ENCODE data around the gene PCDHB1.

Gene PCDHB1, protein sequence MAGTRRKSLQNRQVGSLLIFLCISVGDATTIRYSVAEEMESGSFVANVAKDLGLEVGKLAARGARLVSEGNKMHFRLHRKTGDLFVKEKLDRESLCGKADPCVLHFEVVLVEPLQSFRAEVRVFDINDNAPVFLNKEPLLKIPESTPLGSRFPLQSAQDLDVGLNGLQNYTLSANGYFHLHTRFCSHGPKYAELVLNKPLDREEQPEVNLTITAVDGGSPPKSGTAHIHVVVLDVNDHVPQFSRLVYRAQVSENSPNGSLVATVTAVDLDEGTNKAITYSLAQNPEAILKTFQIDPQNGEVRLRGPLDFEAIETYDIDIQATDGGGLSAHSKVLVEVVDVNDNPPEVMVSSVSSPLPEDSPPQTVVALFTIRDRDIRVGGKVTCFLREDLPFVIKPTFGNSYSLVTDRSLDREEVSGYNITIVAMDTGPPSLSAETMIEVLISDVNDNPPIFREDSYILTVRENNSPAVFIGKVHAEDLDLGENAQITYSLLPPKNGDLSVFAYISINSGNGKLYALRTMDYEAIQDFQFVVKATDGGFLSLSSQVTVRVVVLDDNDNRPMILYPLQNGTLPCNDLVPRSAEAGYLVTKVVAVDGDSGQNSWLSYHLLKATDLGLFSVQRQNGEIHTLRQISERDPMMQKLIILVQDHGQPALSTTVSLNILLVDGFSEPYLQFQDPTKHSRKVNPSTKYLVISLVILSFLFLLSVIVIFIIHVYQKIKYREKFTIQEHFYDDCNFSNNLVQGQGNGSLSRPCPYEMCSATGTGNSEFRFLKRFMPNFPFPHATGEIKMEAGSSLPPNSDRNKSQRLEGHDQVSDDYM

DNA sequence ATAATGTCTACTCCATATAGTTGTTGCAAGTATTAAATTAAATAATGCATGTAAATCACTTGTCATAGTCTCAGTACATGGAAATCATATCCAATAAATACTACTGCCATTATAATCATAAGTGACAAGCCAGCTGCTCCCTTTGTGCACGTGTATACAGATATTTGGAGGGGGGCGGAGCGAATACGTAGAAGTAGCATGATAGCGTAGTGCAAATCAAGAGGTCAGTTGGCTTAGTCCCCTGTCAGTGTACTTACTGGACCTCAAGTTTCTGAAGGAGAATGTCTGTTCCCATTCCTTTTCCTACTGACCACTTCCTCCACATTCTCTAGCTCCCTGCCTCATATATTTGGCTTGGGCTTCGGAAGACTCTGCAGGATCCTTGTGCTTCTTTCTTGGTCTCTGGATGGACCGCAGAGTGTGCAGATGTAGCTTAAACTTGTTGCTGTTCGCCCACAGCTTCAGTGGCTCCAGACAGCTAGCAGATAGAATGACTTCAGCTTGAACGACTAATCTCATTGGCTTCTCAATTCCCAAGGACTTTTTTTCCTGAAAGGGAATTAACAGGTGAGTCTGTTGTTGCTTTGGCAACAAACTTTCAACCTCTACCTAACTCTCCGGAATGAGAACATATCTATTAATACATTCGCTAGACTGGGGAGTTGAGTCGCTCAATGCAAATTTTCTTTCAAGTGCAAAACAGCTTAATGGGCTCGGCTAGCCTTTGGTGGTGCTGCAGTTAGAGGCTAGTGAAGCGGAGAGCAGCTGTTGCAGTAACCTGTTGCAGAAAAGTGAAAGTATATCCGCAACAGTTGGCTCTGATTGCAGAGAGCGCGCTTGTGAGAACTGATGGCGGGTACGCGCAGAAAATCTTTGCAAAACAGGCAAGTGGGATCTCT is at the start of gene PCDHB1:
Gene PCDHB1 (plus strand): TSS at position 753 of the 899 bp plus-strand sequence. CDS start 97 bp downstream, at position 850.
- DNase-seq = no peak

DNA sequence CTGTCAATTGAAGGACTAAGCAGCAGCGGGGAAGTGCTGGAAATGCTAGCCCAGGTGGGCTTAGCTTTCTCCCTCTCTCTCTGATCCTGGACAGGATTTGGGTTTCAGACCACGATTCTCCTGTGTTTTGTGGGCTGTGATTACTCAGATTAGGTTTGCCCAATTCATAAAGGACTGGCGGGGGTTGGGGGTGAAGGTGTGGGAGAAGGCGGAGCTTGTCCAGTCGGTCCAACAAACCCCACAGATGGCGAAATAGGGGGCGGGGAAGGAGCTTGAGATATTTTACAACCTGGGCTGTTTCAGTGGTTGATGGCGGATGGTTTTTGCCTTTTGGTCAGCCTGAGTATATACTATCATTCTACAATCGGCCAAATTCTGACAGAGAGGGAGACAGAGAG is 49.7 kb upstream of the PCDHB1 start:
- DNase-seq = no peak

DNA sequence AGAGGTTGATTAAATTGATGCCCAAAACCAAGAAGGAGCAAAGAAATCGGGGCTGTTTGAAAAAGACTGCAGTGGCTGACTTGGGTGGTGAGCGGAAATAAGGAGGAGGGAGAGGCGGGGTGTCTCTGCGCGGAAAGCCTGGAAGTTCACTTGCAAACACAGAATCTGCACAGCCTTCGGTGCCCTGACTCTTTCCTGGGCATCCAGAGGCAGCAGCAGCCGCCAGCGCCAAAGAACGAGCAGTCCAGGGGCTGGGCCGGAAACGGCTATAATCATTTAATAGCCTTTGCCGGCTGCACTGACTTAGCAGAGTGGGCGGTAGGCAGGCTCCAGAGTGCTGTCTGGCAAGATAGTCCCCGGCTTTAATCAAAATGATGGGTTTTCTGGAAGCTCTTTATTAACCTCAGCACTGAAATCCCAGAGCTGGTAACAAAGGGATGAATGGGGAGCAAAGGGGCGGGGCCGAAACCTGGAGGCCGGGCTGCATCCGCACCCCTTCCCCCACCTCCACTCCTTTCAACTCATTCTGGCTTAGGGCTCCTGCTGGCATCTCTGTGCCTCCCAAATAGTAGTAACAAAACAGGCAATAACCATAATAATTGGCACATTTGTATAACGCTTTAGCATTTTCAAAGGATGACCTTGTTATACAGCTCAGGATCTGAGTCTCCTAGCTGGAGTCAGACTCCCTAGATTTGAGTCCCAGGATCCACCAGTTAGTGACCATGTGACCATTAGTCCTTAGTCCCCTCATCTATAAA is 49.1 kb upstream of the PCDHB1 start:
- no peak for DNase-seq

DNA sequence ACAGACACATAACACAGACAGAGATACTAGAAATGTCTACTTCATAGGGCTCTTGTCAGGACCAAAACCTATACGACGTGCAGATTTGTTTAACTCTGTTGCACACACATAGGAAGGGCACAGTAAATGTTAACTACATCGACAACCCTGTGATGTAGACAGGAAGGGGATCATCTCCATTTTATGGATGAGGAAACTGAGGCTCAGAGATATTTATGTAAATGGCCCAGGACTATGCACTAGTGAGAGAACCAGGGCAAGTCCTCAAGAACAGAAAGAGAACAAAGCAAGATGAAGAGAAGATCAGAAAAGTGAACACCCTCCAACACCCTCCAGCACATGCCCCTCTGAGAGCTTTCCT is 48.6 kb upstream of the PCDHB1 start:
- no peak for DNase-seq

DNA sequence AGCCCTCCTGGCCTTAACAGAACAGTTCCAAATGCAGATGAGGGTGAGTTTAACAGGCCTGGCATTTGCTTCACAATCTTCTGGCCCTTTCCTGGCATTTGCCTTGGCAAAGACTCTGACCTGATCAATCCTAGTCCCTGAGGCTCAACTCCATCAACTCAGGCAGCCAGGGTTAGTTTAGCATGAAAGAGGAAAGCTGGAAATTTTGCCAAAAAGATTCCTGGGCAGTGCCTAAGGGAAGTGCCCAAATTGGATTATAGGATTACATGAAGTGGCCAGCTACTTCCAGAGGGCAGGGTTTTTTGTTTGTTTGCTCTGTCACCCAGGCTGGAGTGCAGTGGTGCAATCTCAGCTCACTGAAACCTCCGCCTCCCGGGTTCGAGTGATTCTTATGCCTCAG is 48.1 kb upstream of the PCDHB1 start:
- DNase-seq = peak; percentile 20 to 55

DNA sequence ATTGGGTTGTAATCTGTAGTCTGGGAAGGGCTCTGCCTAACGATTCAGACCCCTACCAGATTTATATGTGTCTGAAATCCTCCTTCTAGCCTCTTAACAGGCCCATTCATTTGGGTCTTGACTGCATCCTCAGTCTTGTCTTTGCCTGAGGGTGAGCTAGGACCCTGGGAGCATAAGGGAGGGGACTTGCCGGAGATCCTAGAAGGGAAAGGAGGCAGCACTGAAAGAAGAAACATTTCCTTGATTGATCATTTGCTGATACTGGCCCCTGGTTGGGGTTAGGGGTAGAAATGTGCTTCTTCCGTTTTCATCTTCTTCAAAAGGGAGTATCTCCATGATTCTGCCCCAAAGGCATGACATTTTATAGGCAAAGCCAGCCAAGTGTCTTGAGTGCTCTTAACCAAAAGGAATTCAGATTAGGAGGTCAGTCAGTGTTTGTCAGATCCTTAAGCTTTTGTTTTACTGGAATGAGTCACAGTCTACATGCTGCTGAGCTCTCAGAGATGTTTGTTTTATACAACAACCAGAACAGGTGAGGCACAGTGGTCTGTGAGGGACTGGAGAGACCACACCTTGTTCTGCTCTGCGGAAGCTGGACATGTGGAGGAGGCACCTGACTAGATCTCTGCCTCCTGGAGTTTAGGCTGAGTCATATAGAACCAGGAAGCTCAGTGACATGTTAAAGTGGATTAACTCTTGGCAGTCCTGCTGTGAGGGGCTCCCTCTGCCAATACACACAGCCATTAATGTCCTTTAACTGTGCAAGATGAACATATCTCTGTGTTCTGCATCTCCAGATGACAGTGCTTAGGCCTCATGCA is 47.2 kb upstream of the PCDHB1 start:
- peak; percentile 50 to 78 for DNase-seq

DNA sequence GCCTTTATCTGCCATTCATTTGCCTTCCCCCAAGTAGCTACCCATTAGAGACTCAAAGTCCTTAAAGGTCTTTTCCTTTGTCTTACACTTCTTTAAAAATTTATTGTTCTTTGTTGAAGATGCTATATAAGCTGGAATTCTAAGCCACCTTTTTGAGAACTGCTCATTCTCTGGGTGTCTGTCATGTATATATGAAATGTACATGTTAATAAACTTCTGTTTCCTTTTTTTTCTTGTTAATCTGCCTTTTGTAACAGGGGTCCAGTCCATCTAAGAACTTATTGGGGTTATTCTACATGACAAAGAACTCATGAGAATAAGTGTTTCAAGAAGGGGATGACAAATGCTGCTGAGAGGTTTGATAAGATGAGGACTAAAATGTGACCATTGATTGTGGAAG is 43.4 kb upstream of the PCDHB1 start:
- DNase-seq = no peak

DNA sequence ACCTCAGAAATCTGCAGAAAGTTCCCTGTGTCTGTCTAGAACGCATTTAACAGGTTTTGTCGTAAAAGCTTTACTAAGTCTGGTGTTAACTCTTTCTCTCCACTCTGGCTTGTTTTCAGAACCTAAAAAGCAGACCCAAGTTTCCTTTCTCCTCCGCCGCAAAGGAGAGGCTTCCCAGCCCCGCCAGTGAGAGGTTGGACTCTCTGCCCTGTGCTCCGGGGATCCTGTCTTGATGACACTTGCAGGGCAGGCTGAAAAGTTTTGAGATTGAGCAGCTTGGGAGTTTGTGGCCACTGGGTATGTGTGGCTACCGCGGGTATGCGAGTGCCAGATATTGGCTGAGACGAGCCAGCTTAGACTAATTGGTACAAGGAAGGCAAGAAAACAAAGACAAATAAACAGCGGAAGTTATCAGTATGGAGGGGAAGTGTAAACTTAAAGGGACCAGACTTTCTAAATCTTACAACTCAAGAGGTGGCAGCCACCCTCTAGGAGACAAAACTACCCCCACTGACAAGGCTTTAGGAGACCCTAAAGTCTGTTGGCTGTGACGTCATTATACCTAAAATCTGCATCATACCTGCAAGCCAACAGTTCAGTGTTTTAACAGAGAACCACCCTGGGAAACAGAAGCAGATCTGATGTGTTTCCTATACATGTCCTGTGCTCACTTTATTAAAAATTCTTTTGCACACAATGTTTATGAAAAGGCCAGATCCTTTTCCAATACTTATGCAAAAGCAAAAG is 41.0 kb upstream of the PCDHB1 start:
- no peak for DNase-seq

DNA sequence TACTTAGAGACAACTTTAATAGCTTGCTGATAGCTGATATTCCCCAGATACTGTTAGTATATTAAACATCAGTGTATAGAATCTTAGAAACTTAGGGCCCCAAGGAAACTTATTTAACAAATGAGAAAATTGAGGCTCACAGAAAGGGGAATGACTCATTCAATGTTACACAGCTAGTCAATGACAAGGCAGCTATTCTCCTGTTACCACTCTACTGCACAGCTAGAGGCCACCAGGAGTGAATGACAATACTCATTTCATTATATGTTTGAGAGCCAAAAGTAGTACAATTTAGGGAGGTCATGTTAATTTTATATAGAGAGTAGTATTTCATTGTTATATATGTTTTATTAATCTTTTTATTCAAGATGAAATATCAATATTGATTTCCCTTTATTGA is 33.2 kb upstream of the PCDHB1 start:
- no peak for DNase-seq

DNA sequence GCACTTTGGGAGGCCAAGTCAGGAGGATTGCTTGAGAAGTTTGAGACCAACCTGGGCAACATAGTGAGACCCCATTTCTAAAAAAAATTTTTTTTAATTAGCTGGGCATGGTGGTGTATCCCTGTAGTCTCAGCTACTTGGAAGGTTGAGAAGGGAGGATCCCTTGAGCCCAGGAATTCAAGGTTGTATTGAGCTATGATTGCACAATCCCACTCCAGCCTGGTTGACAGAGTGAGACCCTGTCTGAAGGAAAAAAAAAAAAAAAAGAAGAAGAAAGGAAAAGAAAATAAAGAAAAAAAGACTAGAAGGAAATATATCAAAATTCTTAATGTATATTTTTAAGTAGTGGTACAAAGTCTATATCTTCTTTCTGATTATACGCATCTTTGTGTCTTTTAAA is 28.8 kb upstream of the PCDHB1 start:
- DNase-seq = no peak

DNA sequence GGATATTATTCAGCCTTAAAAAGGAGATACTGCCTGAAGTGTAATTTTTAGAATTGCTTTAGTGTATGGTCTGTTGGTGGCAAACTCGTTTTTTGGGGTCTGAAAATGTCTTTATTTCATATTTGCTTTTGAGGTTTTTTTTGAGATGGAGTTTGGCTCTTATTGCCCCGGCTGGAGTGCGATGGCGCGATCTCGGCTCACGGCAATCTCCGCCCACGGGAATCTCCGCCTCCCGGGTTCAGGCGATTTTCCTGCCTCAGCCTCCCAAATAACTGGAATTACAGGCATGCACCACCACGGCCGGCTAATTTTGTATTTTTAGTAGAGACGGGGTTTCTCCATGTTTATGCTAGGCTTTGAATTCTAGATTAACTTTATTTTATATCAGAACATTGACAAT is 20.2 kb upstream of the PCDHB1 start:
- DNase-seq = no peak

DNA sequence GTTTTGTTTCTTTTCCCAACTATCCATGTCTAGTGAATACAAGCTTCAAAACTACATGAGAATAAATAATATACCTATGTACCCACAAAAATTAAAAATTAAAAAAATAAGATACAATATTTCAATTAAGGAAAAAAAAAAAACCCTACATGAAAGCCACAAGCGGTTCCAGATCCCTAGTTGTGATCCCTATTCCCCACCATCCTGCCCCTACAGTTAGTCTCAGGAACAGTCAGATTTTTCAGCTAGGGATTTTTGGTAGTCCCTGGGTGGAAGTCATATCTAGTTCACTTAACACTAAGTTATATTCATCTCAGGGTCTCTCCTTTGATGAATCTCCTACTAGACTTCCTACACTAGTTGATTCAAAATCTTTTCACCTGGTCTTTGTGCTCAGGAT is 18.5 kb upstream of the PCDHB1 start:
- DNase-seq = no peak

DNA sequence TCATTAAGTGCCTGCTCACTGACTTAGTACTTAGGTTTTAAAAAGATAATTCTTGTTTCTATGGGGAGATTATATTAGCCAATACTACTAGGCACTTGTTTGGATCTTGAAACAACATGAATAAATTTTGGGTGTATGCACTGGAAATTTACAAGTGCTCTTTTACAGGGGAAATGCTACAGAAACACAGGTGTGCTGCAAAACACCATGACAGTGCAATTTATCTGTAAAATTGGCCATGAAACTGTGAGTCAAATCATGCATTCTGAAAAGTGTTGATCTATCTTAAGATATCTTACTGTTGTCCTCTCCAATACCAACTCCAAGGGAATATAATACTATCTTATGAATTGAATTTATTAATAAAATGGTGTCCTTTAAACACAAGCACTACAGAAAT is 12.1 kb upstream of the PCDHB1 start:
- DNase-seq = no peak

DNA sequence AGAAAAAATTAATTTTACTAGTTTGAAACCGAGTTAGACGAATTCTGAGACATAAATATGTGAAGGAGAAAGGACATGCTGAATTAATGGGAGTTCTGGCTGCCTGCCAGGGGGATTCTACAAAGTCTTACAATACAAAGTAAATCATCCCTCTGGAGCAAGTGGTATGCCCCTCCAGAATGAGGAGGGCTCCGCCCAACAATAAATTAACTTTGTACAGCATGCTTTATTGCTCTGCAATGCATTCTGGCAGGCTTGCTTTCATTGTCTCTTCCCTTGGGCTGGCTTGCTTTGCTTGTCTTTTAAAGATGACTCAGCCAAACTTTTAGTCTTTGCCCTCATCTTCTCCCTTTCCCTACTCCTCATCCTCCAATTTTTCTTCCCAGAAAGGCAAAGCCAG is 11.7 kb upstream of the PCDHB1 start:
- DNase-seq = peak; percentile 52 to 72

DNA sequence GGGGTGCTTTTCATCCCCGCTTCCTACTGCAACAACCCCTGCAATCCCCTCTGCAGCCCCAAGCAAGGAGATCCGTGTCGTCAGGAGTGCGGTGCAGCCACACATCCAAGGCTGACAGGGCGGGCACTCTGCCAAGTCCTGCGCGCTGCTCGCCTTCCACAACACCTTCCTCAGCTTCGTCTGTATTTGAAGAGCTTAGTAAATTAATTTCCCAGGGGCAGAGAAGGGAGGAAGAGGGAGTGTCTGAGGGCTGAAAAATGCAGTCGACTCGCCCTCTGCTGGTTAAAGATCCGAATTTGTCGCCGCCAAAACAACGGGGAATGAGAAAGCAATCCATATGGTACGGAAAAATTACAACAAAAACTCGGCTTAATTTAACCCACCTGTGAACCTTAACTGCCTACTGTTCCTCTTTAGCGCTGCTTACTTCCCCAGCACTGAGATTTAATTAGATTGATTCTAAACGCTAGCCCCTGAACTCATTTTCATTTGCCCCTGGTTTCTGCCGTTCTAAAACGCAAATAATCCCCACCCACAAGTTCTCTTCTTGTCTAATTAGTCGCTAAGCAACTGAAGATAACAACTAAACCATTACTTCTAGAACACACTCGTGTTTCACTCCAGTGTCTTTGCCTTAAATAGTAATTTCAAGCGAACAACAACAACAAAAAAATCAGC is 10.9 kb upstream of the PCDHB1 start:
- DNase-seq = peak; percentile 78 to 81

DNA sequence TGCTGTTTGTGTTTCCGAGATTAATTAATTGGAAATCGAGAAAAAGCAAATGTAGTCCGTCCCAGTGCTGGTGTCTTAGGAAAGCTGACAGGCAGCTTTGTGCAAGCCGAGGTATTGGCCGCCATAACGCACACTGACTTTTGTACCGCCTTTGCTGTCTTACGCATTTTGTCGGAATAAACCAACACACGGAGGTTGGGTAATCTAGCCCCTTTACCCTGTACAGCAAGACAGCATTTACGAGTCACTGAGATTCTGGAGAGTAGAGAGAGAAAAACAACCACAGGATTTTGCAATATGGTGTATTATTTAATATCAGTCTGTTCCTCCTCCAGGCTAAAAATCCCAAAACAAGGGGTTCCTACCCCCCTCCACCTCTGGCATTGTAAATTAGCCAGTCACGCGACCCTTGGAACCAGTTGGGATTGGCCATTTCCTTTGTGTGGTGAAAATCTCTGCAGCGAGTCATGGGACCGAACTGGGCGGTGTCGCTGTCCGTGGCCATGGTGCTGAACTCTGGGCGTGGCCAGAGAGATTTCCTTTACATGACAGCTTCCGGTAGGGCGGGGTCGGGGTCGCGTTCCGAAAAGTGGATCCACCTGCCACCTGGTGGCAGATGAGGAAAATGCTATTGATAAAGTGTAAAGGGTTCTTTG is 10.3 kb upstream of the PCDHB1 start:
- peak; percentile 98 to 99 for DNase-seq

DNA sequence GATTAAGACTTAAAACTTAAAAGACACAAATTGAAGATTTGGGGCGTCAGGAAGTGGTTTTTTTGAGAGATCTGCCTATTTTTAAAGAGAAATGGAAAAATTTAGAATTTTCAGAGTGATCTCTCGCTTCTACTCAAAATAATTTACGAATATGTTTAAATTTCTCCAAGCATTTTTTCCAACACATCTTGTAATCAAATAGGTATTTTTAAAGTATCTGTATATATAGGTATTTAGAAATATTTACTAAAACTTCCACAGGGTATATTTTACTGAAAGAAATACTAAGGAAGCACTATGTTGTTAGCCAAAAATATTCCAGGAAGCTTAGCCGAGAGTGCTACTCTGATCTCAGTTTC is 9.8 kb upstream of the PCDHB1 start:
- no peak for DNase-seq

DNA sequence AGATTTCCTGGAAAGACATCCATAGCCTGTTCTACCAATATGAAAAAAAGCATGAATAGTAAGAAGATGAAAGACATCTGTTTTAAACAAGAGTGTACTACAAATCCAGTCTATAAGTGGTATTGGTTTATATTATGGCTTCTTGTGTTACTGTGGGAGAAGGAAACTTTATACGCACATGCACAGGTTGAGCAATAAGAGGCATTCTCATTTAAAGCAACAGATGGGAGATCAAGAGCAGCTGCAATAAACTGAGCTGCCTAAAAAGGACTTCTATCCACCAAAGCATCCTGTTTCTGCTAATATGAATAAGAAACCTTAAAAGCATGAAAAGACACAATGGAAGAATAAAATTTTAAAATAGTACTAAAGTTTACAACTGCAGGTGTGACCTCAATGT is 8.6 kb upstream of the PCDHB1 start:
- no peak for DNase-seq

DNA sequence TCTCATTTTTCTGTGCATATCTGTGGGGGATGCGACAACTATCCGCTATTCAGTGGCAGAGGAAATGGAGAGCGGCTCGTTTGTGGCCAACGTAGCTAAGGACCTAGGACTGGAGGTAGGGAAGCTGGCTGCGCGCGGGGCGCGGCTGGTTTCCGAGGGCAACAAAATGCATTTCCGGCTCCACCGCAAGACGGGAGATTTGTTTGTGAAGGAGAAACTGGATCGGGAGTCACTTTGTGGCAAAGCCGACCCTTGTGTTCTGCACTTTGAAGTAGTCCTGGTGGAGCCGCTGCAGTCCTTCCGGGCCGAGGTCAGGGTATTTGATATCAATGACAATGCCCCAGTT is 320 bp downstream of the PCDHB1 start:
- DNase-seq = no peak

DNA sequence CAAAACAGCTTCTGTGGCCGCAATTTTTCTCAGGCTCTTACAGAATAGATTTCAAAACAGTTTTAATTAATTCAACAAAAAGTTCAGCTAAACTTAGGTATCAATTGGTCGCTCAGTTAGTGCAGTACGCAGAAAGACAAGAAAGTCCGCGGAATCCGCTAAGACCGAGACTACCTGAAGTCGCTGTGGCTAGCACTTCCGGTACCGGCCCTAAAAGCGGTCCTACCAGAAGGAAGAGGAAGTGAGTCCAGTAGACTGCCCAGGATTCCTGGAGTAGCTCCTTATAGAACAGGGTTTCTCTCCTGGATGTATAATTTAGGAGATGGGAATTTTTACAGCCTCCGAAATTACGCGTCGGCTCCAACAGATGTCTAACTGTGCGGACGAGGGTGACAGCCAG is 26.7 kb downstream of the PCDHB1 start:
- DNase-seq = no peak

All from NCI-H446 (cell line).